ENCODE measurements around the gene PRSS33.

GRCh38 chr16:2737895-2738418 lies 49.4 kb downstream of the PRSS33 start:
- TF ChIP-seq EZH2phosphoT487 (IDR thresholded peaks at IDR 0.05; ENCODE audit: borderline replicate concordance) (no peak), CTCF (conservative IDR thresholded peaks at IDR 0.05; ENCODE audit: low read length) (no peak)

Data from Loucy (cell line).